H9 (cell line): ENCODE measurements around the gene CCBE1. TPM values are rescaled to one million over a fixed set of nuclear protein-coding genes. Genes with fewer than 3 reads are reported as not detected.

Experiments
- DNase-seq: peaks from one replicate; pipeline ENCODE4 v3.0.0-alpha.2; 2017
- H2AFZ ChIP-seq: one replicate; pipeline ENCODE4 v1.6.1; 2013; ENCODE audit warnings: mild to moderate bottlenecking, low read length, control low read depth, moderate library complexity
- H2AK5ac ChIP-seq: 2 replicates; pipeline ENCODE4 v1.6.1; 2013; ENCODE audit warnings: low read length, control low read depth, mixed read lengths; ENCODE audit not compliant: insufficient read length
- H2BK120ac ChIP-seq: one replicate; pipeline ENCODE4 v1.6.1; 2013; ENCODE audit warnings: low read depth, mild to moderate bottlenecking, low read length, control low read depth, inconsistent platforms; ENCODE audit not compliant: poor library complexity, severe bottlenecking
- H2BK12ac ChIP-seq: 2 replicates; pipeline ENCODE4 v1.6.1; 2013; ENCODE audit warnings: low read length, control low read depth, mixed read lengths, low read depth; ENCODE audit not compliant: insufficient read length
- H2BK15ac ChIP-seq: 2 replicates; pipeline ENCODE4 v1.6.1; 2013; ENCODE audit warnings: low read depth, low read length, control low read depth
- H2BK20ac ChIP-seq: one replicate; pipeline ENCODE4 v1.6.1; 2013; ENCODE audit warnings: low read depth, mild to moderate bottlenecking, low read length, control low read depth, inconsistent platforms; ENCODE audit not compliant: poor library complexity, severe bottlenecking
- H2BK5ac ChIP-seq: 2 replicates; pipeline ENCODE4 v1.6.1; 2013; ENCODE audit warnings: low read length, control low read depth, mixed read lengths; ENCODE audit not compliant: insufficient read length
- H3K14ac ChIP-seq: 2 replicates; pipeline ENCODE4 v1.6.1; 2013; ENCODE audit warnings: low read length, control low read depth; ENCODE audit not compliant: insufficient read depth
- H3K18ac ChIP-seq: 2 replicates; pipeline ENCODE4 v1.6.1; 2013; ENCODE audit warnings: low read depth, mild to moderate bottlenecking, mixed read lengths, low read length, control low read depth; ENCODE audit not compliant: insufficient read length
- H3K23ac ChIP-seq: 2 replicates; pipeline ENCODE4 v1.6.1; 2013; ENCODE audit warnings: low read length, control low read depth, mixed read lengths, low read depth; ENCODE audit not compliant: insufficient read length
- H3K23me2 ChIP-seq: 2 replicates; pipeline ENCODE4 v1.6.1; 2013; ENCODE audit warnings: low read depth, mild to moderate bottlenecking, mixed read lengths, low read length, control low read depth; ENCODE audit not compliant: insufficient read length, poor library complexity, severe bottlenecking
- H3K27ac ChIP-seq: 2 replicates; pipeline ENCODE4 v1.5.1; 2013; ENCODE audit warnings: low read length, control low read depth, mixed read lengths, low read depth; ENCODE audit not compliant: insufficient read length
- H3K27me3 ChIP-seq: 2 replicates; pipeline ENCODE4 v1.6.1; 2013; ENCODE audit warnings: low read length, control low read depth, inconsistent platforms; ENCODE audit not compliant: insufficient read depth
- H3K4ac ChIP-seq: 2 replicates; pipeline ENCODE4 v1.6.1; 2013; ENCODE audit warnings: low read depth, mild to moderate bottlenecking, control low read depth, inconsistent platforms, low read length, moderate library complexity
- H3K4me1 ChIP-seq: 2 replicates; pipeline ENCODE4 v1.6.1; 2013; ENCODE audit warnings: low read length, control low read depth, inconsistent platforms; ENCODE audit not compliant: insufficient read depth
- H3K4me2 ChIP-seq: 2 replicates; pipeline ENCODE4 v1.6.1; 2013; ENCODE audit warnings: low read length, control low read depth, mixed read lengths; ENCODE audit not compliant: insufficient read length, insufficient read depth
- H3K56ac ChIP-seq: 2 replicates; pipeline ENCODE4 v1.6.1; 2013; ENCODE audit warnings: low read depth, mild to moderate bottlenecking, mixed read lengths, low read length, control low read depth; ENCODE audit not compliant: insufficient read length
- H3K79me1 ChIP-seq: 2 replicates; pipeline ENCODE4 v1.6.1; 2013; ENCODE audit warnings: low read depth, mild to moderate bottlenecking, moderate library complexity, low read length, control low read depth, inconsistent platforms; ENCODE audit not compliant: insufficient read depth, poor library complexity, severe bottlenecking
- H3K79me2 ChIP-seq: 2 replicates; pipeline ENCODE4 v1.6.1; 2013; ENCODE audit warnings: low read length, control low read depth, inconsistent platforms; ENCODE audit not compliant: insufficient read depth
- H3K9ac ChIP-seq: 2 replicates; pipeline ENCODE4 v1.6.1; 2013; ENCODE audit warnings: low read length, control low read depth, mixed read lengths; ENCODE audit not compliant: insufficient read length; ENCODE audit errors: extremely low read depth
- H3K9me3 ChIP-seq: one replicate; pipeline ENCODE4 v1.6.1; 2013; ENCODE audit warnings: low read depth, low read length, inconsistent platforms; ENCODE audit not compliant: control insufficient read depth
- H3T11ph ChIP-seq: one replicate; pipeline ENCODE4 v1.6.1; 2013; ENCODE audit warnings: mild to moderate bottlenecking, low read length, control low read depth, inconsistent platforms
- H4K20me1 ChIP-seq: one replicate; pipeline ENCODE4 v1.6.1; 2013; ENCODE audit not compliant: control insufficient read depth, insufficient read length, insufficient read depth
- H4K5ac ChIP-seq: 2 replicates; pipeline ENCODE4 v1.6.1; 2013; ENCODE audit warnings: low read depth, mild to moderate bottlenecking, mixed read lengths, low read length, control low read depth; ENCODE audit not compliant: insufficient read length
- H4K8ac ChIP-seq: replicated peaks from 2 replicates; pipeline ENCODE4 v1.6.1; 2013; ENCODE audit warnings: low read length, control low read depth, mixed read lengths, low read depth; ENCODE audit not compliant: insufficient read length
- H4K91ac ChIP-seq: 2 replicates; pipeline ENCODE4 v1.6.1; 2013; ENCODE audit warnings: low read depth, mild to moderate bottlenecking, moderate library complexity, mixed read lengths, low read length, control low read depth; ENCODE audit not compliant: insufficient read length
- H3K27ac Mint-ChIP-seq, 3 experiments: 2 replicates in 2 of 3; 3 replicates in 1 of 3; pipeline ENCODE4 v1.8.0; 2020 to 2021; ENCODE audit warnings: mixed read lengths in 3 of 3, mild to moderate bottlenecking in 1 of 3, moderate library complexity in 1 of 3
- H3K27me3 Mint-ChIP-seq: 2 replicates; pipeline ENCODE4 v1.8.0; 2021; ENCODE audit warnings: low read depth, mild to moderate bottlenecking, moderate library complexity, mixed read lengths
- H3K36me3 Mint-ChIP-seq, 3 experiments: 2 replicates in 2 of 3; 3 replicates in 1 of 3; pipeline ENCODE4 v1.8.0; 2020 to 2021; ENCODE audit warnings: low read depth in 3 of 3, mixed read lengths in 3 of 3; ENCODE audit not compliant: insufficient read depth in 1 of 3
- H3K4me1 Mint-ChIP-seq, 2 experiments: 2 replicates each; pipeline ENCODE4 v1.8.0; 2020; ENCODE audit warnings: mixed read lengths in 2 of 2
- H3K4me3 Mint-ChIP-seq, 2 experiments: 2 replicates in 1 of 2; 3 replicates in 1 of 2; pipeline ENCODE4 v1.8.0; 2020 to 2021; ENCODE audit warnings: mild to moderate bottlenecking in 2 of 2, mixed read lengths in 2 of 2, moderate library complexity in 1 of 2
- H3K9me3 Mint-ChIP-seq, 2 experiments: 2 replicates in 1 of 2; 3 replicates in 1 of 2; pipeline ENCODE4 v1.8.0; 2020; ENCODE audit warnings: mild to moderate bottlenecking in 2 of 2, mixed read lengths in 2 of 2, moderate library complexity in 1 of 2
- WGBS: extraction: QIAGEN DNeasy Blood & Tissue Kit; methylation state at CpG from one replicate; pipeline ENCODE4 v1.1.7; 2013; ENCODE audit warnings: missing lambda C conversion rate, low lambda C conversion rate, mixed read lengths; ENCODE audit not compliant: insufficient read length; ENCODE audit errors: extremely low coverage; 5-methylcytosine and 5-hydroxymethylcytosine counted together
- total RNA-seq: library from RNA; stranded (reverse); gene quantifications from 2 replicates; pipeline ENCODE4 v1.2.1, GENCODE V29; 2021
- TF ChIP-seq, protein P1 (sequence below): fragments of 200-600 bp; sonication (generic); conservative IDR thresholded peaks from 3 replicates; pipeline ENCODE4 v1.8.0; 2021; ENCODE audit warnings: antibody characterized with exemption, mild to moderate bottlenecking

Gene CCBE1
- total RNA-seq, 1 experiment from 2014 or later: 0.39 TPM

DNA sequence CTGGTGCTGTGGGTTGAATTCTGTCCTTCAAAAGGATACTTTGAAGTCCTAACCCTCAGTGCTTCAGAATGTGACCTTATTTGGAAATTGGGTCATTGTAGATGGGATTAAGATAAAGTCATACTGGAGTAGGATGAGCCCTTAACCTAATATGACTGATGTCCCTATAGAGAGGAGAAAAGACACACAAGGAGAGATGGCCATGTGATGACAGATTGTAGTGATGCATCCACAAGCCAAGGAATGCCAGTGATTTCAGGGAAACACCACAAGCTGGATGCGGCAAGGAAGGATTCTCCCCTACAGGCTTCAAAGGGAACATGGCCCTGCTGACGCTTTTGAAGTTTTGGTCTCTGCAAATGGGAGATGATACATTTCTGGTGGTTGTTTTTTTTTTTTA is 24.7 kb upstream of the CCBE1 start:
- Histone ChIP-seq H3K23me2 (no peaks in the 10 kb centered on the region), H4K5ac (no peak overlapping the region), H3K27ac (no peak overlapping the region), H3K79me2 (no peaks in the 10 kb centered on the region), H3K27me3 (no peaks in the 10 kb centered on the region), H2BK12ac (no peak overlapping the region), H3K18ac (no peak overlapping the region), H2BK120ac (no peak overlapping the region), H2BK5ac (no peak overlapping the region), H3K9me3 (no peaks in the 10 kb centered on the region), H3K56ac (no peak overlapping the region), H3K23ac (no peak overlapping the region), H3K14ac (no peak overlapping the region), H3K9ac (no peak overlapping the region), H2AK5ac (no peak overlapping the region), H2BK15ac (no peak overlapping the region), H4K8ac (no peak overlapping the region), H4K91ac (no peak overlapping the region), H3K4ac (no peak overlapping the region), H3K79me1 (no peaks in the 10 kb centered on the region), H3K4me2 (no peak overlapping the region), H4K20me1 (no peaks in the 10 kb centered on the region), H2BK20ac (no peak overlapping the region), H3T11ph (no peak overlapping the region), H3K4me1 (no peaks in the 10 kb centered on the region), H2AFZ (no peak overlapping the region)
- H3K9me3 Mint-ChIP-seq: peaks cover 3 to 4% of the 10 kb centered on the region in 2 experiments; a peak in 1 of 5 replicates
- peaks cover 2 to 7% of the 10 kb centered on the region in 2 experiments; a peak in 3 of 4 replicates for H3K4me1 Mint-ChIP-seq
- TF ChIP-seq, protein P1, sequence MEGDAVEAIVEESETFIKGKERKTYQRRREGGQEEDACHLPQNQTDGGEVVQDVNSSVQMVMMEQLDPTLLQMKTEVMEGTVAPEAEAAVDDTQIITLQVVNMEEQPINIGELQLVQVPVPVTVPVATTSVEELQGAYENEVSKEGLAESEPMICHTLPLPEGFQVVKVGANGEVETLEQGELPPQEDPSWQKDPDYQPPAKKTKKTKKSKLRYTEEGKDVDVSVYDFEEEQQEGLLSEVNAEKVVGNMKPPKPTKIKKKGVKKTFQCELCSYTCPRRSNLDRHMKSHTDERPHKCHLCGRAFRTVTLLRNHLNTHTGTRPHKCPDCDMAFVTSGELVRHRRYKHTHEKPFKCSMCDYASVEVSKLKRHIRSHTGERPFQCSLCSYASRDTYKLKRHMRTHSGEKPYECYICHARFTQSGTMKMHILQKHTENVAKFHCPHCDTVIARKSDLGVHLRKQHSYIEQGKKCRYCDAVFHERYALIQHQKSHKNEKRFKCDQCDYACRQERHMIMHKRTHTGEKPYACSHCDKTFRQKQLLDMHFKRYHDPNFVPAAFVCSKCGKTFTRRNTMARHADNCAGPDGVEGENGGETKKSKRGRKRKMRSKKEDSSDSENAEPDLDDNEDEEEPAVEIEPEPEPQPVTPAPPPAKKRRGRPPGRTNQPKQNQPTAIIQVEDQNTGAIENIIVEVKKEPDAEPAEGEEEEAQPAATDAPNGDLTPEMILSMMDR: no peak
- no peak overlapping the region for H3K27ac Mint-ChIP-seq
- H3K4me3 Mint-ChIP-seq: no peak overlapping the region
- peaks cover 5% of the 10 kb centered on the region for H3K27me3 Mint-ChIP-seq
- WGBS: no CpG with 5 or more reads among the region's 2 CpGs
- DNase-seq: no peak
- no peaks in the 10 kb centered on the region; a peak in 1 of 7 replicates for H3K36me3 Mint-ChIP-seq
